A549 (cell line): ENCODE measurements around the gene AIG1.

Experiments
- JUN ChIP-seq, 2 experiments: fragments of >200 bp; sonication (Bioruptor Twin); formaldehyde crosslinking; IDR thresholded peaks; 2 replicates in 1 of 2; 3 replicates in 1 of 2; pipeline ENCODE4 v1.6.1; 2016 to 2017
- JUNB ChIP-seq: fragments of >200 bp; sonication (Bioruptor Twin); formaldehyde crosslinking; IDR thresholded peaks from 2 replicates; pipeline ENCODE4 v1.6.1; 2016
- POLR2A ChIP-seq: IDR thresholded peaks from 2 replicates; pipeline ENCODE4 v1.6.1; 2012; ENCODE audit warnings: mild to moderate bottlenecking, low read length
- RCOR1 ChIP-seq: fragments of 150-350 bp; IDR thresholded peaks from 2 replicates; pipeline ENCODE4 v1.6.1; 2014; ENCODE audit warnings: antibody characterized with exemption, low read length, low read depth
- TF ChIP-seq, protein P1 (sequence below): fragments of >200 bp; sonication (Bioruptor Twin); formaldehyde crosslinking; IDR thresholded peaks from 3 replicates; pipeline ENCODE4 v1.5.1; 2016

- TF ChIP-seq RCOR1 (no peak), JUN (IDR thresholded peaks at IDR 0.05) (no peak), JUNB (no peak), POLR2A (no peak)
- TF ChIP-seq, protein P1, sequence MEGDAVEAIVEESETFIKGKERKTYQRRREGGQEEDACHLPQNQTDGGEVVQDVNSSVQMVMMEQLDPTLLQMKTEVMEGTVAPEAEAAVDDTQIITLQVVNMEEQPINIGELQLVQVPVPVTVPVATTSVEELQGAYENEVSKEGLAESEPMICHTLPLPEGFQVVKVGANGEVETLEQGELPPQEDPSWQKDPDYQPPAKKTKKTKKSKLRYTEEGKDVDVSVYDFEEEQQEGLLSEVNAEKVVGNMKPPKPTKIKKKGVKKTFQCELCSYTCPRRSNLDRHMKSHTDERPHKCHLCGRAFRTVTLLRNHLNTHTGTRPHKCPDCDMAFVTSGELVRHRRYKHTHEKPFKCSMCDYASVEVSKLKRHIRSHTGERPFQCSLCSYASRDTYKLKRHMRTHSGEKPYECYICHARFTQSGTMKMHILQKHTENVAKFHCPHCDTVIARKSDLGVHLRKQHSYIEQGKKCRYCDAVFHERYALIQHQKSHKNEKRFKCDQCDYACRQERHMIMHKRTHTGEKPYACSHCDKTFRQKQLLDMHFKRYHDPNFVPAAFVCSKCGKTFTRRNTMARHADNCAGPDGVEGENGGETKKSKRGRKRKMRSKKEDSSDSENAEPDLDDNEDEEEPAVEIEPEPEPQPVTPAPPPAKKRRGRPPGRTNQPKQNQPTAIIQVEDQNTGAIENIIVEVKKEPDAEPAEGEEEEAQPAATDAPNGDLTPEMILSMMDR = no peak
Observed at GRCh38 chr6:143109196-143109595, 48.5 kb downstream of the AIG1 start.
